GM13976 (cell line): ENCODE results near the gene GLT6D1.

Experiments used
- DNase-seq: peaks from one replicate; pipeline ENCODE4 v3.0.0; 2012; ENCODE audit warnings: low spot score
- in situ Hi-C: fragments of 300-500 bp; cut with MboI; formaldehyde crosslinking; loops from one replicate; pipeline ENCODE4 v1.12.0; 2022; ENCODE audit warnings: low sequenced_read_pairs, mixed read lengths, inconsistent platforms; ENCODE audit not compliant: unreplicated experiment
- TF ChIP-seq, protein P1 (sequence below): IDR thresholded peaks from 2 replicates; pipeline ENCODE4 v1.5.1; 2012; ENCODE audit warnings: borderline replicate concordance, mild to moderate bottlenecking; ENCODE audit not compliant: insufficient read depth; ENCODE audit errors: extremely low read depth, missing control alignments, control extremely low read depth

The GLT6D1 gene

GRCh38 chr9:135612981-135613910 lies 26.1 kb downstream of the GLT6D1 start:
- TF ChIP-seq, protein P1, sequence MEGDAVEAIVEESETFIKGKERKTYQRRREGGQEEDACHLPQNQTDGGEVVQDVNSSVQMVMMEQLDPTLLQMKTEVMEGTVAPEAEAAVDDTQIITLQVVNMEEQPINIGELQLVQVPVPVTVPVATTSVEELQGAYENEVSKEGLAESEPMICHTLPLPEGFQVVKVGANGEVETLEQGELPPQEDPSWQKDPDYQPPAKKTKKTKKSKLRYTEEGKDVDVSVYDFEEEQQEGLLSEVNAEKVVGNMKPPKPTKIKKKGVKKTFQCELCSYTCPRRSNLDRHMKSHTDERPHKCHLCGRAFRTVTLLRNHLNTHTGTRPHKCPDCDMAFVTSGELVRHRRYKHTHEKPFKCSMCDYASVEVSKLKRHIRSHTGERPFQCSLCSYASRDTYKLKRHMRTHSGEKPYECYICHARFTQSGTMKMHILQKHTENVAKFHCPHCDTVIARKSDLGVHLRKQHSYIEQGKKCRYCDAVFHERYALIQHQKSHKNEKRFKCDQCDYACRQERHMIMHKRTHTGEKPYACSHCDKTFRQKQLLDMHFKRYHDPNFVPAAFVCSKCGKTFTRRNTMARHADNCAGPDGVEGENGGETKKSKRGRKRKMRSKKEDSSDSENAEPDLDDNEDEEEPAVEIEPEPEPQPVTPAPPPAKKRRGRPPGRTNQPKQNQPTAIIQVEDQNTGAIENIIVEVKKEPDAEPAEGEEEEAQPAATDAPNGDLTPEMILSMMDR: no peak
- DNase-seq: peak; percentile 32
- in situ Hi-C loops: no loop called here

DNA sequence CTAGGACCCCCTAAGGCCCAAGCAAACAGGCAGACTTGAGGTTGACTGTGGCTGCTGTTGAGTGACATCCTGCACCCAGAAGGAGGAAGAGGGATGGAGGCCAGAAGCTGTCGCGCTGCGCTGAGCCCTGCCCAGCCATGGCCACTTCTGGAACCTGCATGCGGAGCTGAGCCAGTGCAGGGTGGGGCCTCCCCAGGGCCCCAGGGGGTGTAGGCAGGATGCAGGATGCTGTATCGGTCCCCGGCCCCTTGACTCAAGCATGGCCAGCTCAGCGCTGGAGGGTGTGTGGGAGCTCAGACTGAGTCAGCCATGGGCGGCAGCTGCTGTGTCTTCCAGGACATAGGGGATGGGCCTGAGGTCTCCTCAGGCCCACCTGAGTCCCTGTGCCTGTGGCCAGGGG lies 26.9 kb downstream of the GLT6D1 start:
- in situ Hi-C loops: no loop called here
- no peak for DNase-seq
- TF ChIP-seq, protein P1: no peak

GRCh38 chr9:135611875-135612209 lies 27.5 kb downstream of the GLT6D1 start:
- no peak for DNase-seq
- TF ChIP-seq, protein P1: no peak
- in situ Hi-C loops: no loop called here

DNA sequence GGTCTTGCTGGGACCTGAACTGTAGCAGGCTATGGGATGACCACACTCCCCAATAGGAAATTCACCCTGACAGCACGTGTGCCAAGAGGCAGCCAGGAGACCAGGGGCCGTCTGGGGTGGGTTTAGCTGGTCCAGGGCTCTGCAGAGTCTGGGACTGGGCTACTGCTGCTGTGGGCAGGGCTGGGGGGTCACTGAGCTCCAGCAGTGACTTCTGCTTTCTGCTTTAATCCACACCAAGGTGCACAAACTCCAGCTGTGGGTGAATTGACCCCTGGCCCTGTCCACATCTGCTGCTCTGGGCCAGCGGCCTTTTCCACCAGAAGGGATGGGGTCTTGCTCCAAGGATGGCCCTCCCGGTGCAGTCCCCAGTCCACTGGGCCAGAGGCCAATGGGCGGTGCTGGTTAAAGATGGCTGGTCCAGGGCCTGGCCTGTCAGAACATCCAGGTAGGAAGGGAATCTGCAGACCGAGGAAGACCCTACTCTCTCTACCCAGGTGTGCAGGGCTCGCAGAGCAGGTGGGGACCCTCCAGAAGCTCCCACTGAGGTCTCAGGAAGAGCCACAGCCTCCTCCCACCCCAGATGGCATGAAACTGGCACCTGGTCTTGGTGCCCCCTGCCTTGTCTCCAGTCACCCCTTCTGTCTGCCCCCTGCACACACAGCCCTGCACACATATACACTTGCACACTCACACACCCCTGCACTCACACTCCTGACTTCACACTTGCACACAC lies 28.0 kb downstream of the GLT6D1 start:
- peak; percentile 21 for DNase-seq
- TF ChIP-seq, protein P1: no peak
- in situ Hi-C loops: no loop called here

- peak; percentile 26 for DNase-seq
- in situ Hi-C loops: no loop called here
- TF ChIP-seq, protein P1: no peak
Measured at GRCh38 chr9:135610290-135611141, 28.8 kb downstream of the GLT6D1 start.

- no peak for DNase-seq
- in situ Hi-C loops: no loop called here
- TF ChIP-seq, protein P1: no peak
Measured at GRCh38 chr9:135609366-135609955, 29.9 kb downstream of the GLT6D1 start.
